H1 (cell line): ENCODE measurements around the gene KCNE1. TPM values are rescaled to one million over a fixed set of nuclear protein-coding genes. Genes with fewer than 3 reads are reported as not detected.

Experiments used
- TAF7 ChIP-seq: optimal IDR thresholded peaks from 2 replicates; pipeline ENCODE3; 2011; ENCODE audit warnings: low read depth, mild to moderate bottlenecking, inconsistent platforms, low read length, moderate library complexity, borderline replicate concordance
- polyA plus RNA-seq, 7 experiments: library from polyadenylated mRNA; depleted of rRNA in 3 of 7; stranded (reverse) in 5 of 7; unstranded in 2 of 7; fragments of >200 nt in 5 of 7; fragments of 200-250 nt in 2 of 7; gene quantifications; 1 replicate in 5 of 7; 2 replicates in 1 of 7; 4 replicates in 1 of 7; pipeline versions ENCODE4 v1.2.1 to v1.2.3, GENCODE V29; 2011 to 2013; ENCODE audit warnings: missing spikeins in 2 of 7, mixed read lengths in 2 of 7
- total RNA-seq: library from RNA; stranded (reverse); fragmentation: NEBNext Ultra II Directional; extraction: Animal tissue kit (Norgen Biotek cat#: 25700); gene quantifications from 2 replicates; pipeline ENCODE4 v1.2.1, GENCODE V29; 2021

KCNE1 gene
- total and polyA plus RNA-seq, 2 of the 8 experiments (the other 6 are each of a cell fraction or from before 2014, with no cell fraction given), result 0.08 to 0.28 TPM

DNA sequence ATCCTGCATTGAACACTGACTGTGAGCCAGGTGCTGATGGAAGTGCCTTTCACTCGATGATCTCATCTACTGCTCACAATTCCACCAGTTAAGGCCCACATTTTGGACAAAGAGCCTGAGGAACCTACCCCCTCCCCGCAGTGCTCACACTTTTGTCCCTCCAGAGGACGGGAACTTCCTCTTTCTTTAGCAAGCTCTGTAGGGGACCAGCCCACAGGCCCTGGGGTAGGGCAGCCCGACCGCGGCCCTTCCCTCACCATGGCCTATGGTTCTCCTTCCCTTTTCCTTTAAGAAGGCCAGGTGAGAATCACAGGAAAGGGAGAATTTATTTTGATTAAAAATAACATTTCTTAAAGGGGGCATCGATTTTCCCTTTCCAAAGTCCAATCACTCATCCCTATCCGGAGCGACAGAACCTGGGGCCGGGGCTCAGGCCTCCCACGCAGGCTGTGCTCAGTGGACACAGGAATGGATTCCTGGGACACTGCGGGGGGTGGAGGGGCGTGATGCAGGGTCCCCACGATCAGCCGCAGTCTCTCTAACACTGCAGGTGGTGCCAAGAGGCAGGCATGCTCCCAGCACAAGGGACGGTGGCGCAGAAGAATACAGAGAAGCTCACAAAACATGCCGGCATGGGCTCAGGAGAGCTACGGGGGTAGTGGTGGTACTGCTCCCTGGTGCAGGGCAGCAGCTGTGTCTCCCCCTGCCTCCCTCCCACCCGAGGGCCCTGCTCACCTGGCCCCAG is 8.9 kb upstream of the KCNE1 start (continued):
- no peak for TF ChIP-seq TAF7
